ENCODE results near the gene MAFF. TPM values are rescaled to one million over a fixed set of nuclear protein-coding genes. Genes with fewer than 3 reads are reported as not detected.

MAFF gene
- total RNA-seq, 1 donor from 2014 or later = 4.2 TPM

DNA sequence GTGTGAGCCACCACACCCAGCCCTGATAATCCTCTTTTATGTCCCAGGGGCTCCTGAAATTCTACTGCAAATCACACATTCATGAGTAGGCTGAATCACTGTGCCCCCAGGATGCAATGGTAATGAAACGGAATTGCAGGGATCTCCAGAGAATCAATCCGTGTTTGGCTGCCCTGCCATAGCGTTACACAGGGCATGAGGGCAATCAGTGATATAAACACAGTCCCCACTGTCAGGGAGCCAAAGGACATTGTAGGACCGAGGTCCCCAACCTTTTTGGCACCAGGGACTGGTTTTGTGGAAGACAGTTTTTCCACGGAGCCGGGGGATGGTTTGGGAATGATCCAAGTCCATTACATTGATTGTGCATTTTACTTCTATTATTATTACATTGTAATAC, 11.2 kb upstream of the MAFF start:
- Histone ChIP-seq H3K36me3 (ENCODE audit: control insufficient read depth in 3 of 3, insufficient read depth in 3 of 3, low read length in 3 of 3) (no peaks in the 10 kb centered on the region), H3K9me3 (ENCODE audit: control insufficient read depth in 3 of 3, low read length in 3 of 3) (no peaks in the 10 kb centered on the region), H3K27me3 (ENCODE audit: control insufficient read depth in 3 of 3, insufficient read depth in 3 of 3, low read length in 3 of 3) (no peaks in the 10 kb centered on the region), H3K27ac (ENCODE audit: low read depth, low read length) (no peak overlapping the region), H3K4me1 (ENCODE audit: control insufficient read depth in 3 of 3, insufficient read depth in 3 of 3, low read length in 3 of 3) (peaks cover 12 to 39% (median 22%) of the 10 kb centered on the region in 3 donors), H3K4me3 (ENCODE audit: low read length in 3 of 3) (no peak overlapping the region), H3K9ac (ENCODE audit: low read depth in 1 of 3, low read length in 3 of 3) (no peak overlapping the region)

DNA sequence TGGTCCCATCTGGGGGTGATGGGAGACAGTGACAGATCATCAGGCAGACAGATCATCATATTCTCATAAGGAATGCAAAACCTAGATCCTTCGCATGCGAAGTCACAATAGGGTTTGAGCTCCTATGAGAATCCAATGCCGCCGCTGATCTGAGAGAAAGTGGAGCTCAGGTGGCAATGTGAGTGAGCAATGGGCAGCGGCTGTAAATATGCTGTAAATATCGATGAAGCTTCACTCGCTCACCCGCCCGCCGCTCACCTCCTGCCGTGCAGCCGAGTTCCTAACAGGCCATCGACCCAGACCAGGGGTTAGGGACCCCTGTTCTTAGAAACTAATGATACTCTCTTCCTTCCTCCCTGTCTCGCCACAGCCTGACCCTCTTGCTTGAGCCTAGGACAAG, 10.7 kb upstream of the MAFF start:
- H3K4me1 ChIP-seq (ENCODE audit: control insufficient read depth in 3 of 3, insufficient read depth in 3 of 3, low read length in 3 of 3) = peaks cover 12 to 39% (median 22%) of the 10 kb centered on the region in 3 donors
- H3K4me3 ChIP-seq (ENCODE audit: low read length in 3 of 3) = no peak overlapping the region
- H3K27me3 ChIP-seq (ENCODE audit: control insufficient read depth in 3 of 3, insufficient read depth in 3 of 3, low read length in 3 of 3) = no peaks in the 10 kb centered on the region
- no peak overlapping the region for H3K9ac ChIP-seq (ENCODE audit: low read depth in 1 of 3, low read length in 3 of 3)
- no peaks in the 10 kb centered on the region for H3K36me3 ChIP-seq (ENCODE audit: control insufficient read depth in 3 of 3, insufficient read depth in 3 of 3, low read length in 3 of 3)
- no peaks in the 10 kb centered on the region for H3K9me3 ChIP-seq (ENCODE audit: control insufficient read depth in 3 of 3, low read length in 3 of 3)
- H3K27ac ChIP-seq (ENCODE audit: low read depth, low read length) = no peak overlapping the region

- peaks cover 12 to 33% (median 20%) of the 10 kb centered on the region in 3 donors for H3K4me1 ChIP-seq (ENCODE audit: control insufficient read depth in 3 of 3, insufficient read depth in 3 of 3, low read length in 3 of 3)
- peak overlapping the region in 2 of 3 donors; percentile 33 for H3K9ac ChIP-seq (ENCODE audit: low read depth in 1 of 3, low read length in 3 of 3)
- H3K36me3 ChIP-seq (ENCODE audit: control insufficient read depth in 3 of 3, insufficient read depth in 3 of 3, low read length in 3 of 3) = no peaks in the 10 kb centered on the region
- peak overlapping the region; percentile 0 for H3K27ac ChIP-seq (ENCODE audit: low read depth, low read length)
- H3K4me3 ChIP-seq (ENCODE audit: low read length in 3 of 3) = no peak overlapping the region
- no peaks in the 10 kb centered on the region for H3K9me3 ChIP-seq (ENCODE audit: control insufficient read depth in 3 of 3, low read length in 3 of 3)
- no peaks in the 10 kb centered on the region for H3K27me3 ChIP-seq (ENCODE audit: control insufficient read depth in 3 of 3, insufficient read depth in 3 of 3, low read length in 3 of 3)
These were observed 9.9 kb upstream of the MAFF start for GRCh38 chr22:38191731-38192474.

GRCh38 chr22:38192475-38192863, 9.3 kb upstream of the MAFF start:
- H3K27ac ChIP-seq (ENCODE audit: low read depth, low read length) = peak overlapping the region; percentile 0
- H3K27me3 ChIP-seq (ENCODE audit: control insufficient read depth in 3 of 3, insufficient read depth in 3 of 3, low read length in 3 of 3) = no peaks in the 10 kb centered on the region
- no peak overlapping the region for H3K4me3 ChIP-seq (ENCODE audit: low read length in 3 of 3)
- H3K9ac ChIP-seq (ENCODE audit: low read depth in 1 of 3, low read length in 3 of 3) = peak overlapping the region in 2 of 3 donors; percentile 1 to 33
- H3K36me3 ChIP-seq (ENCODE audit: control insufficient read depth in 3 of 3, insufficient read depth in 3 of 3, low read length in 3 of 3) = no peaks in the 10 kb centered on the region
- no peaks in the 10 kb centered on the region for H3K9me3 ChIP-seq (ENCODE audit: control insufficient read depth in 3 of 3, low read length in 3 of 3)
- peaks cover 10 to 28% (median 19%) of the 10 kb centered on the region in 3 donors for H3K4me1 ChIP-seq (ENCODE audit: control insufficient read depth in 3 of 3, insufficient read depth in 3 of 3, low read length in 3 of 3)

GRCh38 chr22:38193580-38193979, 8.2 kb upstream of the MAFF start:
- Histone ChIP-seq H3K9ac (ENCODE audit: low read depth in 1 of 3, low read length in 3 of 3) (no peak overlapping the region), H3K4me3 (ENCODE audit: low read length in 3 of 3) (no peak overlapping the region), H3K9me3 (ENCODE audit: control insufficient read depth in 3 of 3, low read length in 3 of 3) (no peaks in the 10 kb centered on the region), H3K4me1 (ENCODE audit: control insufficient read depth in 3 of 3, insufficient read depth in 3 of 3, low read length in 3 of 3) (peaks cover 10 to 22% (median 19%) of the 10 kb centered on the region in 3 donors), H3K27ac (ENCODE audit: low read depth, low read length) (no peak overlapping the region), H3K36me3 (ENCODE audit: control insufficient read depth in 3 of 3, insufficient read depth in 3 of 3, low read length in 3 of 3) (no peaks in the 10 kb centered on the region), H3K27me3 (ENCODE audit: control insufficient read depth in 3 of 3, insufficient read depth in 3 of 3, low read length in 3 of 3) (no peaks in the 10 kb centered on the region)

DNA sequence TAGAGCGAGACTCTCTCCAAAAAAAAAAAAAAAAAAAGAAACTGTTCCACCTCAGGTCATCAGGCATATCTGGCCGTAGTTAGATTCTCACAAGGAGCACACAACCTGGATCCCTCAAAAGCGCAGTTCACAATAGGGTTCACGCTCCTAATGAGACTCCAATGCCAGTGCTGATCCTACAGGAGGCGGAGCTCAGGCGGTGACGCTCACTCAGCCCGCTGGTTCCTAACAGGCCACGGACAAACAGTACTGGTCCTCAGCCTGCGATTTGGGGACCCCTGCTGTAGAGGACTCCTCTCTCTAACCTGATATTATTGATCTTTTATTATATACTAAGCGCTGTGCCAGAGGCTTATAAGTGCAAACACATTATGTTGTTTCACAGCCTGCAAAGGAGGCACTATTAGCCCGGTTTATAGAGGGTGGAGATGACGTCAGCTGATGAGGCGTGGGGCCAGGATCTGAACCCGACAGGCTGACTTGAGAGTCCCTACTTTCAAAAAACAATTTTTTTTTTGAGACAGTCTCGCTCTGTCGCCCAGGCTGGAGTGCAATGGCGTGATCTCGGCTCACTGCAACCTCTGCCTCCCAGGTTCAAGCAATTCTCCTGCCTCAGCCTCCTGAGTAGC, 4.9 kb upstream of the MAFF start:
- no peaks in the 10 kb centered on the region for H3K27me3 ChIP-seq (ENCODE audit: control insufficient read depth in 3 of 3, insufficient read depth in 3 of 3, low read length in 3 of 3)
- H3K4me1 ChIP-seq (ENCODE audit: control insufficient read depth in 3 of 3, insufficient read depth in 3 of 3, low read length in 3 of 3) = peaks cover 15 to 30% (median 24%) of the 10 kb centered on the region in 3 donors
- H3K9ac ChIP-seq (ENCODE audit: low read depth in 1 of 3, low read length in 3 of 3) = no peak overlapping the region
- no peaks in the 10 kb centered on the region for H3K36me3 ChIP-seq (ENCODE audit: control insufficient read depth in 3 of 3, insufficient read depth in 3 of 3, low read length in 3 of 3)
- no peak overlapping the region for H3K27ac ChIP-seq (ENCODE audit: low read depth, low read length)
- no peaks in the 10 kb centered on the region for H3K9me3 ChIP-seq (ENCODE audit: control insufficient read depth in 3 of 3, low read length in 3 of 3)
- no peak overlapping the region for H3K4me3 ChIP-seq (ENCODE audit: low read length in 3 of 3)

- Histone ChIP-seq H3K9me3 (ENCODE audit: control insufficient read depth in 3 of 3, low read length in 3 of 3) (no peaks in the 10 kb centered on the region), H3K27ac (ENCODE audit: low read depth, low read length) (no peak overlapping the region), H3K9ac (ENCODE audit: low read depth in 1 of 3, low read length in 3 of 3) (no peak overlapping the region), H3K4me1 (ENCODE audit: control insufficient read depth in 3 of 3, insufficient read depth in 3 of 3, low read length in 3 of 3) (peaks cover 28 to 34% (median 29%) of the 10 kb centered on the region in 3 donors), H3K36me3 (ENCODE audit: control insufficient read depth in 3 of 3, insufficient read depth in 3 of 3, low read length in 3 of 3) (no peaks in the 10 kb centered on the region), H3K27me3 (ENCODE audit: control insufficient read depth in 3 of 3, insufficient read depth in 3 of 3, low read length in 3 of 3) (no peaks in the 10 kb centered on the region), H3K4me3 (ENCODE audit: low read length in 3 of 3) (no peak overlapping the region)
These were observed 1.8 kb upstream of the MAFF start for GRCh38 chr22:38199826-38200559.

GRCh38 chr22:38201371-38201710, 453 bp upstream of the MAFF start:
- Histone ChIP-seq H3K4me3 (ENCODE audit: low read length in 3 of 3) (peak overlapping the region; percentile 68 to 74 (median 69)), H3K36me3 (ENCODE audit: control insufficient read depth in 3 of 3, insufficient read depth in 3 of 3, low read length in 3 of 3) (no peaks in the 10 kb centered on the region), H3K27me3 (ENCODE audit: control insufficient read depth in 3 of 3, insufficient read depth in 3 of 3, low read length in 3 of 3) (no peaks in the 10 kb centered on the region), H3K27ac (ENCODE audit: low read depth, low read length) (peak overlapping the region; percentile 98), H3K4me1 (ENCODE audit: control insufficient read depth in 3 of 3, insufficient read depth in 3 of 3, low read length in 3 of 3) (peaks cover 30 to 44% (median 38%) of the 10 kb centered on the region in 3 donors), H3K9me3 (ENCODE audit: control insufficient read depth in 3 of 3, low read length in 3 of 3) (no peaks in the 10 kb centered on the region), H3K9ac (ENCODE audit: low read depth in 1 of 3, low read length in 3 of 3) (peak overlapping the region; percentile 69 to 76 (median 74))

DNA sequence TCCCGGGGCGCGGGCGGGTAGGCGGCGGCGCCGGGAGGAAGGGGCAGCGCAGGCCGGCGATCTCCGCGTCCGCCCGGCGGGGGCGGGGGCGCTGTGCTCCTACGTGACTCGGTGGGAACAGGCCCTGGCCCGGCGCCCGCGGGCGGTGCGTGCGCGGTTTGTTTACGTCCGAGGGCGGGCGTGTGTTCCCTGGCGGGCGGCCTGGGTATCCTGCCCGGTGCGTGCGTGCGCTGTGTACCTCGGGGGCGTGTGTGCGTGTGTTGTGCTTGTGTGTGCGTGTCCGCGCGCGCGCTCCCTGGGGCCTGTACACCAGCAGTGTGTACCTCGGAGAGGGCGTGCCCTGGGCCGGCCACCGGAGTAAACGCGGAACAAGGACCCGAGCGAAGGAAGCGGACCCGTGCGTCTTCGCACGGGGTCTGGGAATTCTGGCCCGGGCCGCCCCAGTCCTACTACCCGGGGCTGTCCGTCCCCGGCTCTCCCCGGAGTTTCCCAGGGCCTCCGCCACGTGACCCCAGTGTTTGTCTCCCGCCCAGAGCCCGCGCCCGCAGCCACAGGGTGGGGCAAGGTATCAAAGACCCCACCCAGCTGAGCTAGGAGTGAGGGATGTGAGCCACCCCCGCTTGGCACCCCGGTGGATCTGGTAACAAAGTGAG, 769 bp downstream of the MAFF start:
- H3K27ac ChIP-seq (ENCODE audit: low read depth, low read length) = peak overlapping the region; percentile 98
- peaks cover 30 to 44% (median 38%) of the 10 kb centered on the region in 3 donors for H3K4me1 ChIP-seq (ENCODE audit: control insufficient read depth in 3 of 3, insufficient read depth in 3 of 3, low read length in 3 of 3)
- peak overlapping the region; percentile 64 to 80 (median 74) for H3K4me3 ChIP-seq (ENCODE audit: low read length in 3 of 3)
- H3K9me3 ChIP-seq (ENCODE audit: control insufficient read depth in 3 of 3, low read length in 3 of 3) = no peaks in the 10 kb centered on the region
- H3K36me3 ChIP-seq (ENCODE audit: control insufficient read depth in 3 of 3, insufficient read depth in 3 of 3, low read length in 3 of 3) = no peaks in the 10 kb centered on the region
- H3K27me3 ChIP-seq (ENCODE audit: control insufficient read depth in 3 of 3, insufficient read depth in 3 of 3, low read length in 3 of 3) = no peaks in the 10 kb centered on the region
- peak overlapping the region; percentile 77 to 93 (median 88) for H3K9ac ChIP-seq (ENCODE audit: low read depth in 1 of 3, low read length in 3 of 3)

Measured in skeletal muscle tissue (tissue), 4 donors.